Uterus (tissue), 2 donors: ENCODE measurements around the gene GPR183.

Experiments used
- CTCF ChIP-seq, 4 experiments: fragments of 200-600 bp in 2 of 4; fragments of 450-650 bp in 2 of 4; sonication (generic) in 2 of 4; IDR thresholded peaks; one replicate each; pipeline ENCODE4 v1.5.1; 2016 to 2019; ENCODE audit warnings: antibody characterized with exemption in 4 of 4, mild to moderate bottlenecking in 2 of 4, moderate library complexity in 1 of 4
- POLR2A ChIP-seq, 2 donors: fragments of 450-650 bp; IDR thresholded peaks; one replicate each; pipeline ENCODE4 v1.6.1; 2016; ENCODE audit warnings: antibody characterized with exemption in 2 of 2, mild to moderate bottlenecking in 1 of 2, moderate library complexity in 1 of 2

DNA sequence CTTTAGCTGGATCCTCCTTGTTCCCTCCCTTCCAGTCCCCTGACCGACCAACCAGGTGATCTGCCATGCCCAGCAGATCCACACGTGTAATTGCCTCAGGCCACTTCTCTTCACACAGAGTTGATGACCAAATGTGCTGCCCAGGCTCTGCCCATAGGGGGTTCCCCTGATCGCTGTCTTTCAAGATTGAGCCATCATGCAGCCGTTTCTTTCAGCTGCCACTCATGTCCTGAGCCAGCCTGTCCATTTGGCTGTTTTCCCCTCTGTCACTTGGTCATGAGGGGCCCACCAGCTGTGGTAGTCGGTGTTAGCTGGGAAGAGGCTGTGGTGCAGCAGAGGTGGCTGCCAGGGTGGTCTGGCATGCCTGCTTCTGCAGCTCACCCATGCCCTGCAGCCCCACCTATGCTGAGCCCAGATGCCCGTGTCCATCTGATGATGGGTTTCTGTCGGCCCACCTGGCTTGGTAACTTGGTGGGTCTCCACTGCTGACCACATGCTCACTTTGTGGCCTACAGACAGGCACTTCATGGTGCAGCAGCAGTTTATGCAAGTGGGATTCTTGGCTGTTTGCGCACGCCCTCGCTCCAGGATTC is 35.6 kb upstream of the GPR183 start:
- TF ChIP-seq CTCF (IDR thresholded peaks at IDR 0.05) (no peak), POLR2A (IDR thresholded peaks at IDR 0.05) (no peak)
